ENCODE results near the gene HSD17B2. TPM values are rescaled to one million over a fixed set of nuclear protein-coding genes. Genes with fewer than 3 reads are reported as not detected.

HSD17B2 gene
- polyA plus RNA-seq, 1 of the 3 experiments (the other 2 are of a cell fraction) = not detected

DNA sequence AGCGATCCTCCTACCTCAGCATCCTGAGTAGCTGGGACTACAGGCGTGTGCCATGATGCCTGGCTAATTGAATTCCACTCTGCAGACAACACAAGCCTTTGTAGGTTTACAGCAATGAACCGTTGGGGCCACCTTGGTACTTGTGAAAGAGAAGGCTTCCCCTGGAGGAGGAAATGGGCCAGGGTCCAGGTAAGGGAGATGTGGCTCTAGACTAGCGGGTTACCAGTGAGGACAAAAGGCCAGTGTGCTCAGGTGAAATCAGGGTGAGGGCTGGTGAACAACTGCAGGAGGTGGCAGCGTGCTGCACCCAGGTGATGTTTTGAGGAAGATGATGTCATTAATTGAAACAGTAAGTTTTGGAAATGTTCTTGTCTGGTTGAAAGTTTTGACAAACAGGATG lies 30.5 kb upstream of the HSD17B2 start:
- Histone ChIP-seq H3K79me2 (ENCODE audit: insufficient read depth) (no peaks in the 10 kb centered on the region), H3F3A (replicated peaks; ENCODE audit: insufficient read depth) (no peaks in the 10 kb centered on the region), H3K9ac (no peak overlapping the region), H2AFZ (ENCODE audit: low read depth) (no peak overlapping the region), H3K4me3 (ENCODE audit: low read depth in 2 of 2, low read length in 1 of 2) (no peak overlapping the region), H3K4me2 (no peak overlapping the region), H3K4me1 (ENCODE audit: control insufficient read depth in 1 of 2, insufficient read depth in 2 of 2, low read depth in 1 of 2, low read length in 1 of 2) (peaks cover 0 to 3% of the 10 kb centered on the region in 2 experiments; a peak in 1 of 4 replicates), H3K27ac (ENCODE audit: low read depth in 2 of 2, low read length in 1 of 2) (no peak overlapping the region), H3K36me3 (replicated peaks in 1 of 2; ENCODE audit: control insufficient read depth in 1 of 2, insufficient read depth in 2 of 2, low read length in 1 of 2) (no peaks in the 10 kb centered on the region), H4K20me1 (ENCODE audit: insufficient read depth) (no peaks in the 10 kb centered on the region), H3K9me3 (0 out of 2 replicates have a peak, but pooled peaks cover 3% of the 10 kb centered on the region), H3K9me2 (no peaks in the 10 kb centered on the region), H3K27me3 (ENCODE audit: insufficient read depth) (0 out of 2 replicates have a peak, but pooled peaks cover 4% of the 10 kb centered on the region)
- no peak for TF ChIP-seq CHD2 (IDR thresholded peaks at IDR 0.05; ENCODE audit: low read length, partially characterized antibody)
- TF ChIP-seq, protein P1, sequence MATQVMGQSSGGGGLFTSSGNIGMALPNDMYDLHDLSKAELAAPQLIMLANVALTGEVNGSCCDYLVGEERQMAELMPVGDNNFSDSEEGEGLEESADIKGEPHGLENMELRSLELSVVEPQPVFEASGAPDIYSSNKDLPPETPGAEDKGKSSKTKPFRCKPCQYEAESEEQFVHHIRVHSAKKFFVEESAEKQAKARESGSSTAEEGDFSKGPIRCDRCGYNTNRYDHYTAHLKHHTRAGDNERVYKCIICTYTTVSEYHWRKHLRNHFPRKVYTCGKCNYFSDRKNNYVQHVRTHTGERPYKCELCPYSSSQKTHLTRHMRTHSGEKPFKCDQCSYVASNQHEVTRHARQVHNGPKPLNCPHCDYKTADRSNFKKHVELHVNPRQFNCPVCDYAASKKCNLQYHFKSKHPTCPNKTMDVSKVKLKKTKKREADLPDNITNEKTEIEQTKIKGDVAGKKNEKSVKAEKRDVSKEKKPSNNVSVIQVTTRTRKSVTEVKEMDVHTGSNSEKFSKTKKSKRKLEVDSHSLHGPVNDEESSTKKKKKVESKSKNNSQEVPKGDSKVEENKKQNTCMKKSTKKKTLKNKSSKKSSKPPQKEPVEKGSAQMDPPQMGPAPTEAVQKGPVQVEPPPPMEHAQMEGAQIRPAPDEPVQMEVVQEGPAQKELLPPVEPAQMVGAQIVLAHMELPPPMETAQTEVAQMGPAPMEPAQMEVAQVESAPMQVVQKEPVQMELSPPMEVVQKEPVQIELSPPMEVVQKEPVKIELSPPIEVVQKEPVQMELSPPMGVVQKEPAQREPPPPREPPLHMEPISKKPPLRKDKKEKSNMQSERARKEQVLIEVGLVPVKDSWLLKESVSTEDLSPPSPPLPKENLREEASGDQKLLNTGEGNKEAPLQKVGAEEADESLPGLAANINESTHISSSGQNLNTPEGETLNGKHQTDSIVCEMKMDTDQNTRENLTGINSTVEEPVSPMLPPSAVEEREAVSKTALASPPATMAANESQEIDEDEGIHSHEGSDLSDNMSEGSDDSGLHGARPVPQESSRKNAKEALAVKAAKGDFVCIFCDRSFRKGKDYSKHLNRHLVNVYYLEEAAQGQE (IDR thresholded peaks at IDR 0.05; ENCODE audit: low read depth, low read length) = no peak
- no peak for TF ChIP-seq ELF1 (IDR thresholded peaks at IDR 0.05)
- TF ChIP-seq SIN3A (IDR thresholded peaks at IDR 0.05; ENCODE audit: borderline replicate concordance, low read depth, low read length) = no peak
- TF ChIP-seq POLR2AphosphoS5 (IDR thresholded peaks at IDR 0.05; ENCODE audit: low read depth, low read length) = no peak
- TF ChIP-seq GATA2 (CRISPR knock-in tag; IDR thresholded peaks at IDR 0.05) = no peak
- no peak for TF ChIP-seq TAF1 (IDR thresholded peaks at IDR 0.05; ENCODE audit: borderline replicate concordance, low read depth, low read length)
- TF ChIP-seq JUND (IDR thresholded peaks at IDR 0.05) = no peak
- no peak for TF ChIP-seq YY1 (IDR thresholded peaks at IDR 0.05; ENCODE audit: low read depth)
- no peak for TF ChIP-seq EP300 (IDR thresholded peaks at IDR 0.05; ENCODE audit: borderline replicate concordance in 1 of 2, low read depth in 1 of 2, low read length in 1 of 2)
- TF ChIP-seq, protein P2, sequence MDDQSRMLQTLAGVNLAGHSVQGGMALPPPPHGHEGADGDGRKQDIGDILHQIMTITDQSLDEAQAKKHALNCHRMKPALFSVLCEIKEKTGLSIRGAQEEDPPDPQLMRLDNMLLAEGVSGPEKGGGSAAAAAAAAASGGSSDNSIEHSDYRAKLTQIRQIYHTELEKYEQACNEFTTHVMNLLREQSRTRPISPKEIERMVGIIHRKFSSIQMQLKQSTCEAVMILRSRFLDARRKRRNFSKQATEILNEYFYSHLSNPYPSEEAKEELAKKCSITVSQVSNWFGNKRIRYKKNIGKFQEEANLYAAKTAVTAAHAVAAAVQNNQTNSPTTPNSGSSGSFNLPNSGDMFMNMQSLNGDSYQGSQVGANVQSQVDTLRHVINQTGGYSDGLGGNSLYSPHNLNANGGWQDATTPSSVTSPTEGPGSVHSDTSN (IDR thresholded peaks at IDR 0.05) = no peak
- TF ChIP-seq MXI1 (IDR thresholded peaks at IDR 0.05; ENCODE audit: low read depth, low read length) = no peak
- no peak for TF ChIP-seq FOXM1 (IDR thresholded peaks at IDR 0.05; ENCODE audit: low read depth)
- TF ChIP-seq, protein P3, sequence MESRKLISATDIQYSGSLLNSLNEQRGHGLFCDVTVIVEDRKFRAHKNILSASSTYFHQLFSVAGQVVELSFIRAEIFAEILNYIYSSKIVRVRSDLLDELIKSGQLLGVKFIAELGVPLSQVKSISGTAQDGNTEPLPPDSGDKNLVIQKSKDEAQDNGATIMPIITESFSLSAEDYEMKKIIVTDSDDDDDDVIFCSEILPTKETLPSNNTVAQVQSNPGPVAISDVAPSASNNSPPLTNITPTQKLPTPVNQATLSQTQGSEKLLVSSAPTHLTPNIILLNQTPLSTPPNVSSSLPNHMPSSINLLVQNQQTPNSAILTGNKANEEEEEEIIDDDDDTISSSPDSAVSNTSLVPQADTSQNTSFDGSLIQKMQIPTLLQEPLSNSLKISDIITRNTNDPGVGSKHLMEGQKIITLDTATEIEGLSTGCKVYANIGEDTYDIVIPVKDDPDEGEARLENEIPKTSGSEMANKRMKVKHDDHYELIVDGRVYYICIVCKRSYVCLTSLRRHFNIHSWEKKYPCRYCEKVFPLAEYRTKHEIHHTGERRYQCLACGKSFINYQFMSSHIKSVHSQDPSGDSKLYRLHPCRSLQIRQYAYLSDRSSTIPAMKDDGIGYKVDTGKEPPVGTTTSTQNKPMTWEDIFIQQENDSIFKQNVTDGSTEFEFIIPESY (IDR thresholded peaks at IDR 0.05; ENCODE audit: borderline replicate concordance, low read depth) = no peak
- TF ChIP-seq, protein P4, sequence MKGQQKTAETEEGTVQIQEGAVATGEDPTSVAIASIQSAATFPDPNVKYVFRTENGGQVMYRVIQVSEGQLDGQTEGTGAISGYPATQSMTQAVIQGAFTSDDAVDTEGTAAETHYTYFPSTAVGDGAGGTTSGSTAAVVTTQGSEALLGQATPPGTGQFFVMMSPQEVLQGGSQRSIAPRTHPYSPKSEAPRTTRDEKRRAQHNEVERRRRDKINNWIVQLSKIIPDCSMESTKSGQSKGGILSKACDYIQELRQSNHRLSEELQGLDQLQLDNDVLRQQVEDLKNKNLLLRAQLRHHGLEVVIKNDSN (IDR thresholded peaks at IDR 0.05; ENCODE audit: borderline replicate concordance, low read depth) = no peak
- TF ChIP-seq TEAD4 (IDR thresholded peaks at IDR 0.05; ENCODE audit: borderline replicate concordance, insufficient read depth) = no peak
- TF ChIP-seq, protein P5, sequence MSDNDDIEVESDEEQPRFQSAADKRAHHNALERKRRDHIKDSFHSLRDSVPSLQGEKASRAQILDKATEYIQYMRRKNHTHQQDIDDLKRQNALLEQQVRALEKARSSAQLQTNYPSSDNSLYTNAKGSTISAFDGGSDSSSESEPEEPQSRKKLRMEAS (IDR thresholded peaks at IDR 0.05; ENCODE audit: low read depth) = no peak
- TF ChIP-seq NFIC (IDR thresholded peaks at IDR 0.05; ENCODE audit: borderline replicate concordance) = no peak
- no peak for TF ChIP-seq NRF1 (IDR thresholded peaks at IDR 0.05; ENCODE audit: low read depth, low read length)
- TF ChIP-seq RFX5 (IDR thresholded peaks at IDR 0.05; ENCODE audit: low read length) = no peak
- ChIA-PET CTCF (no interaction called here), POLR2A (no interaction called here)
- no peak for DNase-seq
- 56% methylated on average over 5 of the region's 5 CpGs for WGBS (ENCODE audit: low lambda C conversion rate)

Measured in SK-N-SH (cell line).